Mesendoderm (in vitro differentiated cells): ENCODE data around the gene ARRB2.
"Not testable (repeated sequence)": the region's sequence is repeated elsewhere in the genome, so short reads cannot be mapped to it uniquely, and the experiment has no call there.

Source experiments
- DNase-seq: peaks from one replicate; pipeline ENCODE4 v3.0.0; 2013
- H2AK5ac ChIP-seq: 2 replicates; pipeline ENCODE4 v1.6.1; 2013; ENCODE audit warnings: low read length, inconsistent platforms
- H2BK120ac ChIP-seq: 2 replicates; pipeline ENCODE4 v1.6.1; 2013; ENCODE audit warnings: low read depth, mild to moderate bottlenecking, low read length, moderate library complexity, mixed read lengths
- H2BK15ac ChIP-seq: replicated peaks from 2 replicates; pipeline ENCODE4 v1.6.1; 2013; ENCODE audit warnings: low read depth, mild to moderate bottlenecking, moderate library complexity
- H2BK5ac ChIP-seq: 2 replicates; pipeline ENCODE4 v1.6.1; 2013; ENCODE audit warnings: low read length, inconsistent platforms
- H3K18ac ChIP-seq: 2 replicates; pipeline ENCODE4 v1.6.1; 2013; ENCODE audit warnings: mild to moderate bottlenecking, low read length, mixed read lengths
- H3K23ac ChIP-seq: one replicate; pipeline ENCODE4 v1.6.1; 2013; ENCODE audit warnings: low read length
- H3K27ac ChIP-seq: 2 replicates; pipeline ENCODE4 v1.5.1; 2013; ENCODE audit warnings: low read depth, mild to moderate bottlenecking, inconsistent platforms, low read length, moderate library complexity
- H3K27me3 ChIP-seq: 2 replicates; pipeline ENCODE4 v1.6.1; 2013; ENCODE audit warnings: low read length, control low read depth, mild to moderate bottlenecking, inconsistent platforms; ENCODE audit not compliant: insufficient read depth, poor library complexity
- H3K36me3 ChIP-seq: 2 replicates; pipeline ENCODE4 v1.6.1; 2013; ENCODE audit warnings: low read length, inconsistent platforms; ENCODE audit not compliant: control insufficient read depth, insufficient read depth
- H3K4ac ChIP-seq: one replicate; pipeline ENCODE4 v1.6.1; 2013; ENCODE audit warnings: low read depth, mild to moderate bottlenecking, low read length, moderate library complexity
- H3K4me1 ChIP-seq: 2 replicates; pipeline ENCODE4 v1.6.1; 2013; ENCODE audit warnings: low read depth, low read length, inconsistent platforms; ENCODE audit not compliant: control insufficient read depth
- H3K4me2 ChIP-seq: 2 replicates; pipeline ENCODE4 v1.6.1; 2013; ENCODE audit warnings: low read length
- H3K4me3 ChIP-seq: 2 replicates; pipeline ENCODE4 v1.5.1; 2013; ENCODE audit warnings: mild to moderate bottlenecking, low read length
- H3K56ac ChIP-seq: one replicate; pipeline ENCODE4 v1.6.1; 2013; ENCODE audit warnings: low read length
- H3K79me1 ChIP-seq: 2 replicates; pipeline ENCODE4 v1.6.1; 2013; ENCODE audit warnings: low read length, inconsistent platforms
- H3K79me2 ChIP-seq: 2 replicates; pipeline ENCODE4 v1.6.1; 2013; ENCODE audit warnings: mild to moderate bottlenecking, low read length; ENCODE audit not compliant: control insufficient read depth, insufficient read depth
- H3K9ac ChIP-seq: 2 replicates; pipeline ENCODE4 v1.6.1; 2013; ENCODE audit warnings: low read length, inconsistent platforms
- H4K5ac ChIP-seq: one replicate; pipeline ENCODE4 v1.6.1; 2013; ENCODE audit warnings: low read length
- H4K8ac ChIP-seq: one replicate; pipeline ENCODE4 v1.6.1; 2013; ENCODE audit warnings: low read depth, mild to moderate bottlenecking, control low read depth, low read length, moderate library complexity
- WGBS: extraction: QIAGEN DNeasy Blood & Tissue Kit; methylation state at CpG from one replicate; pipeline ENCODE4 v1.1.7; 2013; ENCODE audit warnings: low lambda C conversion rate, missing lambda C conversion rate; ENCODE audit not compliant: insufficient coverage; ENCODE audit errors: extremely low coverage; 5-methylcytosine and 5-hydroxymethylcytosine counted together

ARRB2 gene

DNA sequence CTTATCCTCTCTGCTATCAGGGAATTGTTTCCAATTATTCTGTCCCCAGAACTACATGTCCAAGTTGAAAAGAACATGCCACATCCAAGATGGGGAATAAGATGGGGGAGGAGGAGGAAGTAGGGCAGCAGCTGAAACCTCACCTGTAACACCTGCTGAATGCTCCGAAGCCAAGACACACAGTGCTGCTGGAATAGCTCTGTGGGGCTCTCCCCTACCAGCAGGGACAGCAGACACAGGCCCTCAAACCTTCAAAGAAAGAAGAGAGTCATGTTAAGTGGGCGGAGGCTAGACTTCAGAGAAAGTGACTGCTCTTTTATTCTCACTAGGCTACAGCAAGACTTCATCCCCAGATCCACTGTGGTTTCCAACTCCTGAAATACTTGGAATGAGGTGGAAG is 19.7 kb upstream of the ARRB2 start:
- H3K79me1 ChIP-seq: peaks cover 17% of the 10 kb centered on the region
- no peak overlapping the region for H2AK5ac ChIP-seq
- H3K4ac ChIP-seq: no peak overlapping the region
- WGBS: no CpG with 5 or more reads among the region's 2 CpGs
- peaks cover 55% of the 10 kb centered on the region for H3K79me2 ChIP-seq
- no peak overlapping the region for H4K5ac ChIP-seq
- H3K4me2 ChIP-seq: no peak overlapping the region
- no peak overlapping the region for H3K4me3 ChIP-seq
- H3K18ac ChIP-seq: no peak overlapping the region
- DNase-seq: no peak
- no peaks in the 10 kb centered on the region for H3K27me3 ChIP-seq
- no peak overlapping the region for H2BK15ac ChIP-seq
- no peak overlapping the region for H3K56ac ChIP-seq
- no peaks in the 10 kb centered on the region for H3K4me1 ChIP-seq
- H4K8ac ChIP-seq: no peak overlapping the region
- no peak overlapping the region for H3K27ac ChIP-seq
- no peak overlapping the region for H2BK120ac ChIP-seq
- no peak overlapping the region for H3K23ac ChIP-seq
- no peak overlapping the region for H2BK5ac ChIP-seq
- H3K36me3 ChIP-seq: peaks cover 10% of the 10 kb centered on the region
- no peak overlapping the region for H3K9ac ChIP-seq

DNA sequence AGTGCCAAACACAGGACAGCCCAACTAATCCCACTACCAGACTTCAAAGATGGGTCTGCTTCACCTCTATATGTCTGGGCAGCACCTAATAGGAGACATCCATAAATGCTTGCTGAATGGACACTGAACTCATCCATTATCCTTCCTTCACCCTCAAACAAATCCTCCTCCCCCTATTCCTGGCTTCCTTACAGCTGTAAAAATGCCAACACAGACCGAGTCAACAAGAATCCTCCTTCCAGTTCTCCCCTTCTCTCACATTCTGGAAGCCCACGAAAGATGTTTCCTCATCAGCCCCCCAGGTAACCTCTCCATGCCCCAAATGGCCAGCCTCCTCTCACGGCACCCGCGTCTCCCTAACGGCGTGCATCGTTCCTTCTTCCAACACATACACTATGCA is 18.7 kb upstream of the ARRB2 start:
- peaks cover 7% of the 10 kb centered on the region for H3K36me3 ChIP-seq
- no CpG with 5 or more reads among the region's 8 CpGs for WGBS
- no peak for DNase-seq

DNA sequence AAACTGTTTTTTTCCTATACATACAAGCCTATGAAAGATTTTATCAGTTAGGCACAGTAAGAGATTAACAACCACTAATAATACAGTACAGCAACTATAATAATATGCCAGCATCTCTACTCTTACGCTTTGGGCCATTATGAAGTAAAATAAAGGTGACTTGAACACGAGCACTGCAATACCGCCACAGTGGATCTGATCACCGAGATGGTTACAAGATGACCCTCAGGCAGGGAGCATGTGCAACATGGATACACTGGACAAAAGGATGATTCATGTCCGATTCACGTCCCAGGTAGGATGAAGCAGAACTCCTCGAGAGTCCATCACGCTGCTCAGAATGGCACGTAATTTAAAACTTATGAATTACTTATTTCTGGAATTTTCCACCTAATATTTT is 17.0 kb upstream of the ARRB2 start:
- H3K4me2 ChIP-seq: no peak overlapping the region
- H3K18ac ChIP-seq: no peak overlapping the region
- peaks cover 21% of the 10 kb centered on the region for H3K79me1 ChIP-seq
- H3K27me3 ChIP-seq: no peaks in the 10 kb centered on the region
- no peaks in the 10 kb centered on the region for H3K4me1 ChIP-seq
- no peak overlapping the region for H3K4me3 ChIP-seq
- no peak overlapping the region for H2BK5ac ChIP-seq
- peaks cover 7% of the 10 kb centered on the region for H3K36me3 ChIP-seq
- no peak overlapping the region for H3K56ac ChIP-seq
- no peak overlapping the region for H4K5ac ChIP-seq
- peaks cover 67% of the 10 kb centered on the region for H3K79me2 ChIP-seq
- WGBS: no CpG with 5 or more reads among the region's 9 CpGs
- H2AK5ac ChIP-seq: no peak overlapping the region
- H2BK15ac ChIP-seq: no peak overlapping the region
- H2BK120ac ChIP-seq: no peak overlapping the region
- DNase-seq: no peak
- no peak overlapping the region for H4K8ac ChIP-seq
- H3K4ac ChIP-seq: no peak overlapping the region
- no peak overlapping the region for H3K27ac ChIP-seq
- H3K23ac ChIP-seq: no peak overlapping the region
- H3K9ac ChIP-seq: no peak overlapping the region

More for the DNA sequence above, 18.7 kb upstream of the ARRB2 start:
- no peak overlapping the region for H3K4ac ChIP-seq
- H2AK5ac ChIP-seq: no peak overlapping the region
- no peaks in the 10 kb centered on the region for H3K4me1 ChIP-seq
- H3K18ac ChIP-seq: no peak overlapping the region
- no peak overlapping the region for H3K23ac ChIP-seq
- H4K8ac ChIP-seq: no peak overlapping the region
- H3K4me2 ChIP-seq: no peak overlapping the region
- no peak overlapping the region for H2BK120ac ChIP-seq
- H4K5ac ChIP-seq: no peak overlapping the region
- H2BK15ac ChIP-seq: no peak overlapping the region
- peaks cover 19% of the 10 kb centered on the region for H3K79me1 ChIP-seq
- no peak overlapping the region for H3K56ac ChIP-seq
- no peak overlapping the region for H3K4me3 ChIP-seq
- H3K27me3 ChIP-seq: no peaks in the 10 kb centered on the region
- H3K27ac ChIP-seq: no peak overlapping the region
- H3K9ac ChIP-seq: no peak overlapping the region
- no peak overlapping the region for H2BK5ac ChIP-seq
- H3K79me2 ChIP-seq: peaks cover 60% of the 10 kb centered on the region

DNA sequence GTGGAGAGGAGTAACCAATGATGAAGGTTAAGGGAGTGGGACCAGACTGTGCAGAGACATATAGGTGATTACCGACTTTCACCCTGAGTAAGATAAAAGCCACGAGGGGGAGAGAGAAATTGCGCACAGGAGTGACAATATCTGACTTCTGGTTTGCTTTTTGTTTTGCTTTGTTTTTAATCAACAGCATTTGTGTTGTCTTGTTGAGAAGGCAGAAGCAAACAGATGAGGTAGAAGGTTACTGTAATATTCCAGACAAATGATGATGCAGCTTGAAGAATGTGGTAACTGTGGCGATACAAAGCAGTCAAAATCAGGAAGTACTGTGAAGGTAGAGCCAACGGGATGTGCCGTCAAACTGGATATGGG is 14.0 kb upstream of the ARRB2 start:
- H3K27ac ChIP-seq: no peak overlapping the region
- no peak overlapping the region for H3K4me3 ChIP-seq
- H2AK5ac ChIP-seq: no peak overlapping the region
- no peak overlapping the region for H3K18ac ChIP-seq
- H3K4me1 ChIP-seq: no peaks in the 10 kb centered on the region
- peaks cover 69% of the 10 kb centered on the region for H3K79me2 ChIP-seq
- H4K8ac ChIP-seq: no peak overlapping the region
- WGBS: no CpG with 5 or more reads among the region's 6 CpGs
- no peak overlapping the region for H3K23ac ChIP-seq
- H3K79me1 ChIP-seq: peaks cover 20% of the 10 kb centered on the region
- peaks cover 1% of the 10 kb centered on the region for H3K36me3 ChIP-seq
- DNase-seq: no peak
- H3K56ac ChIP-seq: no peak overlapping the region
- no peaks in the 10 kb centered on the region for H3K27me3 ChIP-seq
- no peak overlapping the region for H2BK5ac ChIP-seq
- no peak overlapping the region for H4K5ac ChIP-seq
- no peak overlapping the region for H3K9ac ChIP-seq
- no peak overlapping the region for H2BK120ac ChIP-seq
- H2BK15ac ChIP-seq: no peak overlapping the region
- H3K4me2 ChIP-seq: no peak overlapping the region
- no peak overlapping the region for H3K4ac ChIP-seq

DNA sequence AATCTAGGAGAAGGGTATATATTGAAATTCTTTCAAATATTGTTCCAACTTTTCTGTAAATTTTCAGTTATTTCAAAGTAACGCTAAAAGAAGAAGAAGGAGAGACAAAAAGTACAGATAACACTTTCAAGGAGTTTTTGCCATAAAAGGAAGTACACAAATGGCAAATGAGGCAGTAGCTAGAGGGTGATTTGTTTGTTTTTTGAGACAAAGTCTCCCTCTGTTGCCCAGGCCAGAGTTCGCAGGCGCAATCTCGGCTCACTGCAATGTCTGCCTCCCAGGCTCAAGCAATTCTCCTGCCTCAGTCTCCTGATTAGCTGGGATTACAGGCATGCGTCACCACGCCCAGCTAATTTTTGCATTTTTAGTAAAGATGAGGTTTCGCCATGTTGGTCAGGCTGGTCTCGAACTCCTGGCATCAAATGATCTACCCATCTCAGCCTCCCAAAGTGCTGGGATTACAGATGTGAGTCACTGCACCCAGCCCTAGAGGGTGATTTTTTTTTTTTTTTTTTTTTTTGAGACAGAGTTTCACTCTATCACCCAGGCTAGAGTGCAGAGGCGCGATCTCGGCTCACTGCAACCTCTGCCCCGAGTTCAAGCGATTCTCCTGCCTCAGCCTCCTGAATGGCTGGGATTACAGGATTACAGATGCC is 10.9 kb upstream of the ARRB2 start:
- H3K4ac ChIP-seq, H4K8ac ChIP-seq, H3K27ac ChIP-seq, H3K27me3 ChIP-seq, H2AK5ac ChIP-seq, H4K5ac ChIP-seq, H3K56ac ChIP-seq, H3K4me3 ChIP-seq, H3K4me1 ChIP-seq, H2BK5ac ChIP-seq, H2BK120ac ChIP-seq, H3K18ac ChIP-seq, H2BK15ac ChIP-seq, DNase-seq, H3K23ac ChIP-seq, H3K4me2 ChIP-seq, H3K36me3 ChIP-seq, H3K9ac ChIP-seq: not testable (repeated sequence)
- peaks cover 17% of the 10 kb centered on the region for H3K79me1 ChIP-seq
- no CpG with 5 or more reads among the region's 13 CpGs for WGBS
- H3K79me2 ChIP-seq: peaks cover 73% of the 10 kb centered on the region

DNA sequence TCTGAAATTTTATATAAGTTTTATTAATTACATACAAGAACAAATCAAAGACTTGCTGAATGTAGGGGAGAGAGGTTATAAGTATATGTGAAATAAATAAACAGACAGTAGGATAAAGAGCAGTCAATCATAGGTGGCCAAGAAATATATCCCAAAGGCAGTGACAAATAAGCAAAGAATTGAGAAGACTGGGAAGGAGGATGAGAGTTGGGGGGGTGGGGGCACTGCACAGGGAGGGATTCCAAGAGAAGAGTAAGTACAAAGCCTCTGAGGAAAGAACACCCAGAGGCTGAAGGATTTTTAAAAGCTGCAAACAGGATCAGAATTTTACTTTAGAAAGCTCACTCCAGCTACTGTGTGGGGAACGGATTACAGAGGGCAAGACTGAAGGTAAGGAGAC is 9.3 kb upstream of the ARRB2 start:
- no peak overlapping the region for H4K5ac ChIP-seq
- H3K4ac ChIP-seq: no peak overlapping the region
- H3K18ac ChIP-seq: no peak overlapping the region
- no peaks in the 10 kb centered on the region for H3K27me3 ChIP-seq
- H2BK15ac ChIP-seq: no peak overlapping the region
- H3K4me2 ChIP-seq: no peak overlapping the region
- no peak overlapping the region for H2BK5ac ChIP-seq
- no peak for DNase-seq
- peaks cover 15% of the 10 kb centered on the region for H3K79me1 ChIP-seq
- peaks cover 66% of the 10 kb centered on the region for H3K79me2 ChIP-seq
- H2BK120ac ChIP-seq: no peak overlapping the region
- H3K23ac ChIP-seq: no peak overlapping the region
- no peak overlapping the region for H3K27ac ChIP-seq
- H2AK5ac ChIP-seq: no peak overlapping the region
- WGBS: no CpG with 5 or more reads among the region's 1 CpG
- H3K4me3 ChIP-seq: no peak overlapping the region
- H3K36me3 ChIP-seq: peaks cover 1% of the 10 kb centered on the region
- H3K56ac ChIP-seq: peak overlapping the region; percentile 60
- H4K8ac ChIP-seq: no peak overlapping the region
- peaks cover 7% of the 10 kb centered on the region for H3K4me1 ChIP-seq
- H3K9ac ChIP-seq: no peak overlapping the region
